WTC11 (cell line): ENCODE results near the gene MSH3.

ENCODE experiments used
- CTCF ChIP-seq: fragments of 200-600 bp; IDR thresholded peaks from 2 replicates; pipeline ENCODE4 v1.8.0; 2022; ENCODE audit warnings: antibody characterized with exemption
- ZNF416 ChIP-seq: fragments of 250-450 bp; sonication (Bioruptor Pico); IDR thresholded peaks from 2 replicates; pipeline ENCODE4 v1.9.0; 2021; ENCODE audit warnings: mild to moderate bottlenecking, inconsistent platforms

- TF ChIP-seq CTCF (no peak), ZNF416 (no peak)
These were observed 209.3 kb downstream of the MSH3 start for GRCh38 chr5:80863708-80864107.
